ENCODE measurements around the gene C6orf62.

DNA sequence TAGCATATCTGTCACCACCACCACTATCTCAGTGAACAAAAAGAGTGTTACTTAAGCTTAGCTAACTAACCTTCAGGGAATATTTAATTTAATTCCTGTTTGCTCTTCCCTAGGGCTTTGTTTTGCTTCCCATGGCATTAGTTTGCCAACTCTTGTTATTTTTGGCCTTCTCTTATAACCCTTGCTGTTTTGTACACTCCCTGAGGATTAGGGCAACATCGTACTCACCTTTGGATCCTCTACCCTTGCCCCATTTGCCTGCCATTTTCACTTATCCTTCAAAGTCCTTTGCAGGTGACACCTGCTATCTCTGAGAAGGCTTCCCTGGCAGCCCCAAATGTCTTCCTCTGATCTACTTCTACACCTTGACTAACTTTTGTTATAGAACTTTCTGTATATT is 28.4 kb downstream of the C6orf62 start:
- TF ChIP-seq OSR1 (CRISPR knock-in tag; IDR thresholded peaks at IDR 0.05) (no peak), ARNTL (CRISPR knock-in tag; IDR thresholded peaks at IDR 0.05; ENCODE audit: borderline replicate concordance, low read depth) (no peak), SNAI2 (CRISPR knock-in tag; IDR thresholded peaks at IDR 0.05) (no peak), RARB (CRISPR knock-in tag; IDR thresholded peaks at IDR 0.05) (no peak), ZFP3 (CRISPR knock-in tag; IDR thresholded peaks at IDR 0.05) (no peak), CREB5 (CRISPR knock-in tag; IDR thresholded peaks at IDR 0.05; ENCODE audit: low read depth) (no peak), ZNF70 (CRISPR knock-in tag; IDR thresholded peaks at IDR 0.05) (no peak), PATZ1 (CRISPR knock-in tag; IDR thresholded peaks at IDR 0.05; ENCODE audit: borderline replicate concordance) (no peak), ZNF565 (CRISPR knock-in tag; conservative IDR thresholded peaks at IDR 0.05; ENCODE audit: low read depth) (no peak), ESRRG (CRISPR knock-in tag; IDR thresholded peaks at IDR 0.05) (no peak)
- TF ChIP-seq, protein P1, sequence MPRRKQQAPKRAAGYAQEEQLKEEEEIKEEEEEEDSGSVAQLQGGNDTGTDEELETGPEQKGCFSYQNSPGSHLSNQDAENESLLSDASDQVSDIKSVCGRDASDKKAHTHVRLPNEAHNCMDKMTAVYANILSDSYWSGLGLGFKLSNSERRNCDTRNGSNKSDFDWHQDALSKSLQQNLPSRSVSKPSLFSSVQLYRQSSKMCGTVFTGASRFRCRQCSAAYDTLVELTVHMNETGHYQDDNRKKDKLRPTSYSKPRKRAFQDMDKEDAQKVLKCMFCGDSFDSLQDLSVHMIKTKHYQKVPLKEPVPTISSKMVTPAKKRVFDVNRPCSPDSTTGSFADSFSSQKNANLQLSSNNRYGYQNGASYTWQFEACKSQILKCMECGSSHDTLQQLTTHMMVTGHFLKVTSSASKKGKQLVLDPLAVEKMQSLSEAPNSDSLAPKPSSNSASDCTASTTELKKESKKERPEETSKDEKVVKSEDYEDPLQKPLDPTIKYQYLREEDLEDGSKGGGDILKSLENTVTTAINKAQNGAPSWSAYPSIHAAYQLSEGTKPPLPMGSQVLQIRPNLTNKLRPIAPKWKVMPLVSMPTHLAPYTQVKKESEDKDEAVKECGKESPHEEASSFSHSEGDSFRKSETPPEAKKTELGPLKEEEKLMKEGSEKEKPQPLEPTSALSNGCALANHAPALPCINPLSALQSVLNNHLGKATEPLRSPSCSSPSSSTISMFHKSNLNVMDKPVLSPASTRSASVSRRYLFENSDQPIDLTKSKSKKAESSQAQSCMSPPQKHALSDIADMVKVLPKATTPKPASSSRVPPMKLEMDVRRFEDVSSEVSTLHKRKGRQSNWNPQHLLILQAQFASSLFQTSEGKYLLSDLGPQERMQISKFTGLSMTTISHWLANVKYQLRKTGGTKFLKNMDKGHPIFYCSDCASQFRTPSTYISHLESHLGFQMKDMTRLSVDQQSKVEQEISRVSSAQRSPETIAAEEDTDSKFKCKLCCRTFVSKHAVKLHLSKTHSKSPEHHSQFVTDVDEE (CRISPR knock-in tag; IDR thresholded peaks at IDR 0.05), result no peak

All from SK-N-SH treated with all-trans-retinoic acid at 6 μM for 48 hours (cell line).